K562 (cell line): ENCODE measurements around the gene KANK2. TPM values are rescaled to one million over a fixed set of nuclear protein-coding genes. Genes with fewer than 3 reads are reported as not detected.

Experiments used
- ATAC-seq: fragments of 200-7000 bp; cut with Tn5 transposase; 3 replicates; pipeline ENCODE4 v1.9.1; 2020; ENCODE audit warnings: moderate library complexity
- BruUV-seq: library from RNA; stranded (reverse); fragments of 400-500 nt; replicated peaks from 2 replicates; lab custom pipeline; 2021; lab: Mats Ljungman, UMichigan
- CTCF ChIA-PET: fragments of 300-600 bp; formaldehyde crosslinking; extraction: SDS; loops from one replicate; lab custom pipeline; 2021; ENCODE audit warnings: low intra/inter-chr PET ratio; lab: Yijun Ruan, JAX
- POLR2A ChIA-PET: fragments of 300-600, 350-650 bp; sonication (Branson Sonifier 250); formaldehyde crosslinking; extraction: SDS; loops from one replicate; lab custom pipeline; 2021; ENCODE audit warnings: antibody characterized with exemption, inconsistent platforms; lab: Yijun Ruan, JAX
- DNase-seq, 4 experiments: peaks; one replicate each; pipeline versions ENCODE4 v3.0.0 to v3.0.0-alpha.2; 2011 to 2018; ENCODE audit warnings: low spot score in 3 of 4, mixed read lengths in 3 of 4; ENCODE audit errors: extremely low read depth in 1 of 4
- FAIRE-seq: peaks from 2 replicates; lab custom pipeline; 2011; peaks lifted over from hg19 to GRCh38; lab: Jason Lieb, UNC
- H2AFZ ChIP-seq: 2 replicates; pipeline ENCODE4 v1.6.0; 2011; ENCODE audit warnings: low read depth, low read length, control low read depth, inconsistent platforms
- H3K27ac ChIP-seq: fragments of 200-600 bp; 3 replicates; pipeline ENCODE4 v1.8.0; 2011; ENCODE audit warnings: low read depth, mild to moderate bottlenecking, control low read depth, inconsistent platforms, low read length, moderate library complexity, mixed read lengths; ENCODE audit errors: extremely low read depth
- H3K27me3 ChIP-seq, 2 experiments: fragments of 300-600 bp in 1 of 2; 2 replicates in 1 of 2; 3 replicates in 1 of 2; pipeline versions ENCODE4 v1.6.0 to v1.8.0; 2011; ENCODE audit warnings: inconsistent platforms in 2 of 2, low read length in 2 of 2, mild to moderate bottlenecking in 1 of 2, mixed read lengths in 1 of 2, moderate library complexity in 1 of 2; ENCODE audit not compliant: control insufficient read depth in 2 of 2, insufficient read depth in 2 of 2
- H3K36me3 ChIP-seq: fragments of 300-600 bp; 3 replicates; pipeline ENCODE4 v1.8.0; 2011; ENCODE audit warnings: mild to moderate bottlenecking, low read length, inconsistent platforms; ENCODE audit not compliant: control insufficient read depth, insufficient read depth
- H3K4me1 ChIP-seq, 2 experiments: fragments of 200-600 bp in 1 of 2; replicated peaks in 1 of 2; 2 replicates in 1 of 2; 3 replicates in 1 of 2; pipeline versions ENCODE4 v1.5.1 to v1.8.0; 2011; ENCODE audit warnings: inconsistent platforms in 2 of 2, low read length in 2 of 2, mild to moderate bottlenecking in 1 of 2, mixed read lengths in 1 of 2, moderate library complexity in 1 of 2; ENCODE audit not compliant: control insufficient read depth in 2 of 2, insufficient read depth in 2 of 2
- H3K4me2 ChIP-seq: 2 replicates; pipeline ENCODE4 v1.6.1; 2011; ENCODE audit warnings: low read length, control low read depth, inconsistent platforms, mixed read lengths; ENCODE audit not compliant: insufficient read depth
- H3K4me3 ChIP-seq: fragments of 200-600 bp; sonication (generic), shearing (Covaris generic); 2 replicates; pipeline ENCODE4 v1.5.1; 2016; ENCODE audit warnings: control low read depth, inconsistent platforms
- H3K79me2 ChIP-seq: fragments of 200-600 bp; 3 replicates; pipeline ENCODE4 v1.8.0; 2011; ENCODE audit warnings: low read length, inconsistent platforms; ENCODE audit not compliant: control insufficient read depth, insufficient read depth
- H3K9ac ChIP-seq, 2 experiments: 2 replicates each; pipeline versions ENCODE4 v1.6.0 to v1.6.1; 2011; ENCODE audit warnings: low read depth in 2 of 2, low read length in 2 of 2, control low read depth in 1 of 2, inconsistent platforms in 1 of 2, mild to moderate bottlenecking in 1 of 2, mixed read lengths in 1 of 2; ENCODE audit not compliant: insufficient read depth in 1 of 2
- H3K9me1 ChIP-seq: one replicate; pipeline ENCODE4 v1.6.0; 2011; ENCODE audit warnings: inconsistent platforms, mild to moderate bottlenecking, low read length, moderate library complexity; ENCODE audit not compliant: control insufficient read depth, insufficient read depth
- H3K9me3 ChIP-seq: replicated peaks from 2 replicates; pipeline ENCODE4 v1.5.1; 2011; ENCODE audit warnings: low read depth, low read length, inconsistent platforms; ENCODE audit not compliant: control insufficient read depth, insufficient read depth
- H4K20me1 ChIP-seq: replicated peaks from 2 replicates; pipeline ENCODE4 v1.6.1; 2011; ENCODE audit warnings: low read length, inconsistent platforms, mixed read lengths; ENCODE audit not compliant: control insufficient read depth, insufficient read depth
- ARID3B ChIP-seq: fragments of 250-450 bp; sonication (Bioruptor Pico); IDR thresholded peaks from 2 replicates; pipeline ENCODE4 v1.4.0; 2020; ENCODE audit warnings: borderline replicate concordance
- BCOR ChIP-seq: fragments of 450-650 bp; IDR thresholded peaks from 2 replicates; pipeline ENCODE4 v1.6.1; 2016
- CBFB ChIP-seq: sonication (generic); formaldehyde crosslinking; IDR thresholded peaks from 2 replicates; pipeline ENCODE4 v1.4.0; 2020; ENCODE audit warnings: mild to moderate bottlenecking, missing genetic modification reagents
- FOXA1 ChIP-seq: fragments of 450-650 bp; IDR thresholded peaks from 2 replicates; pipeline ENCODE4 v1.6.1; 2016; ENCODE audit warnings: mild to moderate bottlenecking, borderline replicate concordance
- PTBP1 ChIP-seq: fragments of 200-400 bp; formaldehyde crosslinking; IDR thresholded peaks from 2 replicates; pipeline ENCODE4 v1.6.1; 2017; ENCODE audit warnings: low read depth, low read length
- RBM25 ChIP-seq: fragments of 200-400 bp; formaldehyde crosslinking; IDR thresholded peaks from 2 replicates; pipeline ENCODE4 v1.6.1; 2018; ENCODE audit warnings: low read length, low read depth, moderate library complexity; ENCODE audit not compliant: severe bottlenecking
- WGBS: fragments of 100-300 bp; shearing (Covaris generic); methylation state at CpG from one replicate; pipeline ENCODE4 v1.1.6; 2016; ENCODE audit warnings: low coverage, mixed read lengths; ENCODE audit not compliant: insufficient coverage; ENCODE audit errors: missing lambda C conversion rate; 5-methylcytosine and 5-hydroxymethylcytosine counted together
- in situ Hi-C: fragments of 300-500 bp; cut with MboI; formaldehyde crosslinking; loops from 4 replicates; pipeline ENCODE4 v1.15.0; 2018; ENCODE audit warnings: inconsistent platforms, mixed read lengths
- intact Hi-C: fragments of 100-400 bp; cut with micrococcal nuclease; formaldehyde crosslinking; loops from 2 replicates; pipeline ENCODE4 v1.14.2; 2022
- polyA plus RNA-seq, 8 experiments: library from polyadenylated mRNA; depleted of rRNA in 4 of 8; stranded (reverse) in 5 of 8; unstranded in 3 of 8; fragments of >200 nt; fragmentation: Nextera tagmentation in 2 of 8; fragmentation: Illumina TruSeq in 1 of 8; extraction: Ambion mirVana in 2 of 8; extraction: Trizol in 1 of 8; gene quantifications; 2 replicates each; pipeline versions ENCODE4 v1.2.1 to v1.2.3, GENCODE V29; 2011 to 2014; ENCODE audit warnings: inconsistent platforms in 1 of 8, missing spikeins in 1 of 8
- total RNA-seq, 7 experiments: library from RNA; depleted of rRNA in 6 of 7; stranded (reverse); fragments of >200 nt in 6 of 7; fragmentation: Illumina TruSeq in 2 of 7; extraction: Trizol in 2 of 7; gene quantifications; 2 replicates each; pipeline versions ENCODE4 v1.2.1 to v1.2.3, GENCODE V29; 2011 to 2021; ENCODE audit warnings: low replicate concordance in 1 of 7

The KANK2 gene
- total and polyA plus RNA-seq, 9 of the 15 experiments (the other 6 are each of a cell fraction or from before 2014, with no cell fraction given) = 4.4 to 47.8 (median 21.3) TPM

GRCh38 chr19:11182994-11183393 lies 14.4 kb downstream of the KANK2 start:
- TF ChIP-seq RBM25 (peak; percentile 87), CBFB (CRISPR knock-in tag) (no peak), BCOR (0 out of 2 replicates have a peak, but pooled peaks have one; percentile 13), FOXA1 (no peak), PTBP1 (no peak), ARID3B (no peak)
- no peak for DNase-seq
- Histone ChIP-seq H2AFZ (no peak overlapping the region), H3K4me1 (peaks cover 0 to 5% of the 10 kb centered on the region in 2 experiments; a peak in 1 of 5 replicates), H3K79me2 (no peaks in the 10 kb centered on the region), H3K9ac (no peak overlapping the region), H3K9me1 (no peaks in the 10 kb centered on the region), H3K4me2 (no peak overlapping the region), H3K27ac (no peak overlapping the region), H3K9me3 (no peaks in the 10 kb centered on the region), H3K27me3 (no peaks in the 10 kb centered on the region), H3K4me3 (no peak overlapping the region), H4K20me1 (no peaks in the 10 kb centered on the region), H3K36me3 (peaks cover 15% of the 10 kb centered on the region; the same call in 2 of the 3 replicates)
- FAIRE-seq = no peak
- CTCF ChIA-PET = no interaction called here
- POLR2A ChIA-PET = interaction anchor here (0.7 to 1.8 kb wide), 5 partner anchors 11 to 40 kb away, joined by 3 to 5 read pairs (median 3); no protein-coding TSS in a partner anchor
- in situ Hi-C loops (no loop called here), intact Hi-C loops (no loop called here)
- no peak for ATAC-seq
- BruUV-seq = no TSS peak
- 78% methylated on average over 1 of the region's 1 CpG for WGBS
